PC-3 (cell line): ENCODE results near the gene LNX2. TPM values are rescaled to one million over a fixed set of nuclear protein-coding genes. Genes with fewer than 3 reads are reported as not detected.
"Not testable (repeated sequence)": the region's sequence is repeated elsewhere in the genome, so short reads cannot be mapped to it uniquely, and the experiment has no call there.

Experiments
- ATAC-seq: fragments of 200-7000 bp; cut with Tn5 transposase; 2 replicates; pipeline ENCODE4 v1.9.1; 2020; ENCODE audit warnings: mild to moderate bottlenecking, moderate library complexity
- BruUV-seq: library from RNA; stranded (reverse); fragments of 400-500 nt; replicated peaks from 2 replicates; lab custom pipeline; 2021; lab: Mats Ljungman, UMichigan
- CTCF ChIA-PET: fragments of 300-600 bp; sonication (Branson Sonifier 250); formaldehyde crosslinking; loops from one replicate; lab custom pipeline; 2022; ENCODE audit warnings: antibody characterized with exemption; lab: Charles Lee
- POLR2A ChIA-PET: fragments of 300-600 bp; sonication (Branson Sonifier 250); formaldehyde crosslinking; loops from one replicate; lab custom pipeline; 2022; ENCODE audit warnings: antibody characterized with exemption; ENCODE audit not compliant: unreplicated experiment; lab: Charles Lee
- DNase-seq: peaks from one replicate; pipeline ENCODE4 v3.0.0-alpha.2; 2015
- H2AFZ ChIP-seq: fragments of 300-600 bp; sonication (generic); 2 replicates; pipeline ENCODE4 v1.6.0; 2016; ENCODE audit warnings: antibody characterized with exemption, low read length
- H3F3A ChIP-seq: fragments of 300-600 bp; sonication (generic); one replicate; pipeline ENCODE4 v1.6.0; 2017; ENCODE audit warnings: antibody characterized with exemption, low read length, control low read depth, mild to moderate bottlenecking; ENCODE audit not compliant: unreplicated experiment
- H3K27ac ChIP-seq: fragments of 300-600 bp; sonication (generic); 2 replicates; pipeline ENCODE4 v1.5.1; 2016; ENCODE audit warnings: mild to moderate bottlenecking, low read length
- H3K27me3 ChIP-seq: fragments of 300-600 bp; sonication (generic); 2 replicates; pipeline ENCODE4 v1.6.1; 2016; ENCODE audit warnings: low read length, mixed read lengths
- H3K36me3 ChIP-seq: fragments of 300-600 bp; sonication (generic); 2 replicates; pipeline ENCODE4 v1.6.1; 2016; ENCODE audit warnings: low read depth, mixed run types, low read length, mixed read lengths
- H3K4me1 ChIP-seq: fragments of 300-600 bp; sonication (generic); 2 replicates; pipeline ENCODE4 v1.5.1; 2016; ENCODE audit warnings: low read length; ENCODE audit not compliant: insufficient read depth
- H3K4me2 ChIP-seq: fragments of 300-600 bp; sonication (generic); 2 replicates; pipeline ENCODE4 v1.6.0; 2016; ENCODE audit warnings: low read length
- H3K4me3 ChIP-seq: fragments of 300-600 bp; sonication (generic); 2 replicates; pipeline ENCODE4 v1.5.1; 2016; ENCODE audit warnings: mild to moderate bottlenecking, low read length, mixed read lengths
- H3K79me2 ChIP-seq: fragments of 300-600 bp; sonication (generic); 2 replicates; pipeline ENCODE4 v1.6.1; 2017; ENCODE audit warnings: low read length, mixed read lengths
- H3K9ac ChIP-seq: fragments of 300-600 bp; sonication (generic); 2 replicates; pipeline ENCODE4 v1.6.0; 2016; ENCODE audit warnings: mild to moderate bottlenecking, low read length
- H3K9me2 ChIP-seq: fragments of 300-600 bp; sonication (generic); replicated peaks from 2 replicates; pipeline ENCODE4 v1.6.1; 2016; ENCODE audit warnings: mixed run types, low read length, mixed read lengths
- H3K9me3 ChIP-seq: fragments of 300-600 bp; sonication (generic); 2 replicates; pipeline ENCODE4 v1.6.1; 2016; ENCODE audit warnings: low read length, mixed read lengths
- H4K20me1 ChIP-seq: fragments of 300-600 bp; sonication (generic); 2 replicates; pipeline ENCODE4 v1.6.1; 2016; ENCODE audit warnings: low read length, mixed read lengths
- CTCF ChIP-seq: fragments of 300-600 bp; sonication (generic); conservative IDR thresholded peaks from 2 replicates; pipeline ENCODE4 v1.5.1; 2017; ENCODE audit warnings: antibody characterized with exemption, low read depth, mild to moderate bottlenecking, low read length
- EZH2 ChIP-seq: fragments of 300-600 bp; sonication (generic); IDR thresholded peaks from one replicate; pipeline ENCODE4 v1.6.1; 2017; ENCODE audit warnings: antibody characterized with exemption, mild to moderate bottlenecking, low read length; ENCODE audit not compliant: unreplicated experiment
- EZH2phosphoT487 ChIP-seq: fragments of 300-600 bp; sonication (generic); IDR thresholded peaks from 2 replicates; pipeline ENCODE4 v1.6.1; 2018; ENCODE audit warnings: mild to moderate bottlenecking, antibody characterized with exemption, low read length, borderline replicate concordance
- intact Hi-C: fragments of 100-400 bp; cut with micrococcal nuclease; formaldehyde crosslinking; loops from 2 replicates; pipeline ENCODE4 v1.9.0; 2023
- total RNA-seq: library from RNA; depleted of rRNA; stranded (reverse); fragments of >200 nt; gene quantifications from 2 replicates; pipeline ENCODE4 v1.2.3, GENCODE V29; 2014

Gene LNX2
- total RNA-seq, 1 experiment from 2014 or later: 6.0 TPM

GRCh38 chr13:27631156-27631555, 10.8 kb upstream of the LNX2 start:
- peaks cover 2% of the 10 kb centered on the region; the same call in 1 of the 2 replicates for H4K20me1 ChIP-seq
- POLR2A ChIA-PET: interaction anchor here (0.6 kb wide), 1 partner anchor 22 kb away, joined by 3 read pairs; no protein-coding TSS in a partner anchor
- BruUV-seq: no TSS peak

GRCh38 chr13:27628766-27629165, 8.4 kb upstream of the LNX2 start:
- H3K4me3 ChIP-seq, BruUV-seq, DNase-seq, H3K27me3 ChIP-seq, ATAC-seq, H3F3A ChIP-seq, H3K4me2 ChIP-seq, H3K4me1 ChIP-seq, H3K9me3 ChIP-seq, CTCF ChIA-PET, POLR2A ChIA-PET, H3K27ac ChIP-seq, intact Hi-C loops, H3K9me2 ChIP-seq, H3K9ac ChIP-seq, H3K36me3 ChIP-seq, H2AFZ ChIP-seq: not testable (repeated sequence)
- Histone ChIP-seq H4K20me1 (peaks cover 22% of the 10 kb centered on the region; the same call in 1 of the 2 replicates), H3K79me2 (peaks cover 62% of the 10 kb centered on the region)

More at GRCh38 chr13:27631156-27631555, 10.8 kb upstream of the LNX2 start:
- Histone ChIP-seq H3K4me2 (no peak overlapping the region), H3K9me3 (no peaks in the 10 kb centered on the region), H3K27me3 (no peaks in the 10 kb centered on the region), H3K4me1 (no peaks in the 10 kb centered on the region), H3K79me2 (peaks cover 38% of the 10 kb centered on the region), H3K36me3 (no peaks in the 10 kb centered on the region), H3K9ac (no peak overlapping the region), H2AFZ (no peak overlapping the region), H3K27ac (no peak overlapping the region), H3K4me3 (no peak overlapping the region), H3K9me2 (no peaks in the 10 kb centered on the region), H3F3A (no peaks in the 10 kb centered on the region)
- ATAC-seq (no peak), DNase-seq (no peak)
- intact Hi-C loops: no loop called here
- TF ChIP-seq EZH2 (no peak), CTCF (no peak), EZH2phosphoT487 (no peak)
- CTCF ChIA-PET: no interaction called here

GRCh38 chr13:27628081-27628480, 7.8 kb upstream of the LNX2 start:
- no peak for ATAC-seq
- Histone ChIP-seq H3K36me3 (peaks cover 13% of the 10 kb centered on the region; the same call in 1 of the 2 replicates), H3K4me1 (peaks cover 12% of the 10 kb centered on the region), H3K4me2 (no peak overlapping the region), H3K79me2 (peaks cover 69% of the 10 kb centered on the region), H4K20me1 (peaks cover 29% of the 10 kb centered on the region), H3K9me2 (no peaks in the 10 kb centered on the region), H3K4me3 (no peak overlapping the region), H3K27me3 (no peaks in the 10 kb centered on the region), H3K27ac (no peak overlapping the region), H3K9ac (no peak overlapping the region), H3F3A (no peaks in the 10 kb centered on the region), H3K9me3 (no peaks in the 10 kb centered on the region), H2AFZ (no peak overlapping the region)
- intact Hi-C loops: no loop called here
- ChIA-PET POLR2A (no interaction called here), CTCF (interaction anchor here (0.6 kb wide), 1 partner anchor 49 kb away, joined by 4 read pairs; no protein-coding TSS in a partner anchor)
- no TSS peak for BruUV-seq
- TF ChIP-seq EZH2phosphoT487: no peak
- no peak for TF ChIP-seq EZH2
- no peak for TF ChIP-seq CTCF
- DNase-seq: no peak
